Fibroblast of skin of left biceps (primary cell): Measurements from ENCODE around the gene NPR1.
"Not testable (repeated sequence)": the region's sequence is repeated elsewhere in the genome, so short reads cannot be mapped to it uniquely, and the experiment has no call there.

ENCODE experiments used
- DNase-seq, 2 experiments: peaks; one replicate each; pipeline ENCODE4 v3.0.0-alpha.2; 2013; ENCODE audit warnings: low read depth in 2 of 2

NPR1 gene

GRCh38 chr1:153649863-153650235 is 28.6 kb upstream of the NPR1 start:
- DNase-seq = no peak

GRCh38 chr1:153651771-153652170 is 26.7 kb upstream of the NPR1 start:
- DNase-seq = no peak

- no peak for DNase-seq
Observed at GRCh38 chr1:153652805-153653500, 25.5 kb upstream of the NPR1 start.

GRCh38 chr1:153655333-153655732 is 23.2 kb upstream of the NPR1 start:
- no peak for DNase-seq

- peak; percentile 60 to 70 for DNase-seq
Observed at GRCh38 chr1:153658400-153659174, 19.9 kb upstream of the NPR1 start, which contains the start of gene SNAPIN. Gene SNAPIN, plus strand, starts transcription at chr1:153658703. Its CDS starts 41 bp downstream, at chr1:153658744.

GRCh38 chr1:153659175-153659534 is 19.3 kb upstream of the NPR1 start:
- no peak for DNase-seq

- no peak for DNase-seq
Observed at GRCh38 chr1:153659656-153660055, 18.8 kb upstream of the NPR1 start.

GRCh38 chr1:153661111-153661708 is 17.3 kb upstream of the NPR1 start:
- DNase-seq = no peak

GRCh38 chr1:153662269-153662668 is 16.2 kb upstream of the NPR1 start:
- no peak for DNase-seq

GRCh38 chr1:153663211-153663610 is 15.3 kb upstream of the NPR1 start:
- no peak for DNase-seq

GRCh38 chr1:153667439-153667838 is 11.0 kb upstream of the NPR1 start:
- no peak for DNase-seq

GRCh38 chr1:153668672-153669071 is 9.8 kb upstream of the NPR1 start:
- DNase-seq = not testable (repeated sequence)

- DNase-seq = no peak
Observed at GRCh38 chr1:153669606-153670005, 8.9 kb upstream of the NPR1 start.

GRCh38 chr1:153670257-153670858 is 8.1 kb upstream of the NPR1 start:
- no peak for DNase-seq

- peak; percentile 99 for DNase-seq
Observed at GRCh38 chr1:153670859-153671627, 7.4 kb upstream of the NPR1 start, which contains the start of gene ILF2. Gene ILF2, minus strand, starts transcription at chr1:153670993. Its CDS starts 71 bp downstream, at chr1:153670922.

GRCh38 chr1:153671628-153672353 is 6.7 kb upstream of the NPR1 start:
- not testable (repeated sequence) for DNase-seq

- DNase-seq = no peak
Observed at GRCh38 chr1:153673511-153673910, 5.0 kb upstream of the NPR1 start.

- DNase-seq = no peak
Observed at GRCh38 chr1:153677718-153678518, 570 bp upstream of the NPR1 start.

- DNase-seq = no peak
Observed at GRCh38 chr1:153679337-153680119, 1.0 kb downstream of the NPR1 start.
